SK-N-SH (cell line): ENCODE measurements around the gene ADTRP. TPM values are rescaled to one million over a fixed set of nuclear protein-coding genes. Genes with fewer than 3 reads are reported as not detected.

Source experiments
- CTCF ChIA-PET: fragments of 300-600, 350-600 bp; formaldehyde crosslinking; extraction: SDS; loops from one replicate; lab custom pipeline; 2021; lab: Yijun Ruan, JAX
- POLR2A ChIA-PET: fragments of 350-600 bp; sonication (Branson Sonifier 250); formaldehyde crosslinking; extraction: SDS; loops from one replicate; lab custom pipeline; 2020; ENCODE audit warnings: antibody characterized with exemption, inconsistent platforms; lab: Yijun Ruan, JAX
- DNase-seq: peaks from one replicate; pipeline ENCODE4 v3.0.0; 2012
- H2AFZ ChIP-seq: fragments of 200-600 bp; sonication (generic); 2 replicates; pipeline ENCODE4 v1.8.1; 2016; ENCODE audit warnings: antibody characterized with exemption, mild to moderate bottlenecking, low read depth
- H3F3A ChIP-seq: fragments of 200-600 bp; sonication (generic); replicated peaks from 2 replicates; pipeline ENCODE3; 2016; ENCODE audit warnings: antibody characterized with exemption, mild to moderate bottlenecking; ENCODE audit not compliant: insufficient read depth
- H3K27ac ChIP-seq, 2 experiments: fragments of 200-500 bp in 1 of 2; fragments of 200-600 bp in 1 of 2; sonication (Bioruptor generic) in 1 of 2; sonication (generic), shearing (Covaris generic) in 1 of 2; 2 replicates each; pipeline versions ENCODE4 v1.5.1 to v1.6.1; 2014 to 2016; ENCODE audit warnings: low read depth in 2 of 2, inconsistent platforms in 1 of 2, low read length in 1 of 2, mild to moderate bottlenecking in 1 of 2, mixed read lengths in 1 of 2
- H3K27me3 ChIP-seq: fragments of 200-600 bp; sonication (generic), shearing (Covaris generic); 2 replicates; pipeline ENCODE4 v1.6.1; 2016; ENCODE audit warnings: mixed run types; ENCODE audit not compliant: insufficient read depth
- H3K36me3 ChIP-seq, 2 experiments: fragments of 200-500 bp in 1 of 2; fragments of 200-600 bp in 1 of 2; sonication (Bioruptor generic) in 1 of 2; sonication (generic) in 1 of 2; replicated peaks in 1 of 2; 2 replicates each; pipeline versions ENCODE3 to v1.5.1; 2014 to 2016; ENCODE audit warnings: low read length in 1 of 2, mild to moderate bottlenecking in 1 of 2; ENCODE audit not compliant: insufficient read depth in 2 of 2, control insufficient read depth in 1 of 2
- H3K4me1 ChIP-seq, 2 experiments: fragments of 200-500 bp in 1 of 2; fragments of 200-600 bp in 1 of 2; sonication (Bioruptor generic) in 1 of 2; sonication (generic), shearing (Covaris generic) in 1 of 2; 2 replicates each; pipeline versions ENCODE4 v1.5.1 to v1.6.1; 2014 to 2016; ENCODE audit warnings: low read depth in 1 of 2, low read length in 1 of 2, mixed run types in 1 of 2; ENCODE audit not compliant: insufficient read depth in 2 of 2, control insufficient read depth in 1 of 2
- H3K4me2 ChIP-seq: fragments of 200-600 bp; sonication (generic), shearing (Covaris generic); 2 replicates; pipeline ENCODE4 v1.6.1; 2017; ENCODE audit warnings: mixed run types
- H3K4me3 ChIP-seq, 2 experiments: fragments of 200-500 bp in 1 of 2; fragments of 200-600 bp in 1 of 2; sonication (Bioruptor generic) in 1 of 2; sonication (generic), shearing (Covaris generic) in 1 of 2; 2 replicates each; pipeline versions ENCODE4 v1.5.1 to v1.8.1; 2014 to 2016; ENCODE audit warnings: low read depth in 2 of 2, inconsistent platforms in 1 of 2, low read length in 1 of 2, mild to moderate bottlenecking in 1 of 2, mixed read lengths in 1 of 2, moderate library complexity in 1 of 2
- H3K79me2 ChIP-seq: fragments of 200-600 bp; sonication (generic); 2 replicates; pipeline ENCODE4 v1.8.1; 2017; ENCODE audit warnings: mild to moderate bottlenecking; ENCODE audit not compliant: insufficient read depth
- H3K9ac ChIP-seq: fragments of 200-600 bp; sonication (generic); 2 replicates; pipeline ENCODE4 v1.6.1; 2017; ENCODE audit warnings: mixed run types
- H3K9me2 ChIP-seq: fragments of 200-600 bp; sonication (generic); 2 replicates; pipeline ENCODE4 v1.6.1; 2017; ENCODE audit warnings: mixed run types
- H3K9me3 ChIP-seq: fragments of 200-600 bp; sonication (generic); 2 replicates; pipeline ENCODE4 v1.6.1; 2017; ENCODE audit warnings: mixed run types, mild to moderate bottlenecking, moderate library complexity
- H4K20me1 ChIP-seq: fragments of 200-600 bp; sonication (generic); 2 replicates; pipeline ENCODE4 v1.6.1; 2017; ENCODE audit warnings: mild to moderate bottlenecking, mixed run types; ENCODE audit not compliant: insufficient read depth
- ELF1 ChIP-seq: IDR thresholded peaks from 2 replicates; pipeline ENCODE4 v1.4.0; 2012
- EP300 ChIP-seq, 2 experiments: IDR thresholded peaks; 2 replicates each; pipeline versions ENCODE4 v1.4.0 to v1.6.1; 2012; ENCODE audit warnings: borderline replicate concordance in 1 of 2, low read depth in 1 of 2, low read length in 1 of 2
- FOXM1 ChIP-seq: IDR thresholded peaks from 2 replicates; pipeline ENCODE4 v1.4.0; 2012; ENCODE audit warnings: low read depth, mild to moderate bottlenecking
- MEF2A ChIP-seq: IDR thresholded peaks from 2 replicates; pipeline ENCODE4 v1.4.0; 2012; ENCODE audit warnings: low read depth, borderline replicate concordance
- MXI1 ChIP-seq: IDR thresholded peaks from 2 replicates; pipeline ENCODE4 v1.6.1; 2012; ENCODE audit warnings: mild to moderate bottlenecking, low read depth, low read length, improper control_type of control experiment
- NFIC ChIP-seq: IDR thresholded peaks from 2 replicates; pipeline ENCODE4 v1.4.0; 2012; ENCODE audit warnings: borderline replicate concordance
- RAD21 ChIP-seq: IDR thresholded peaks from 2 replicates; pipeline ENCODE4 v1.6.1; 2012; ENCODE audit warnings: mild to moderate bottlenecking, low read length
- RCOR1 ChIP-seq: fragments of 150-350 bp; IDR thresholded peaks from 2 replicates; pipeline ENCODE4 v1.6.1; 2017; ENCODE audit warnings: antibody characterized with exemption, low read length
- RFX5 ChIP-seq: IDR thresholded peaks from 2 replicates; pipeline ENCODE4 v1.6.1; 2012; ENCODE audit warnings: mild to moderate bottlenecking, improper control_type of control experiment, low read length
- RXRA ChIP-seq: IDR thresholded peaks from 2 replicates; pipeline ENCODE4 v1.4.0; 2012; ENCODE audit warnings: low read depth, mild to moderate bottlenecking, borderline replicate concordance
- SIN3A ChIP-seq: IDR thresholded peaks from 2 replicates; pipeline ENCODE4 v1.6.1; 2012; ENCODE audit warnings: low read depth, mild to moderate bottlenecking, low read length, moderate library complexity, borderline replicate concordance
- TAF1 ChIP-seq: IDR thresholded peaks from 2 replicates; pipeline ENCODE4 v1.6.1; 2012; ENCODE audit warnings: low read depth, mild to moderate bottlenecking, low read length, moderate library complexity, borderline replicate concordance
- TEAD4 ChIP-seq: IDR thresholded peaks from 2 replicates; pipeline ENCODE4 v1.4.0; 2012; ENCODE audit warnings: mild to moderate bottlenecking, borderline replicate concordance; ENCODE audit not compliant: insufficient read depth
- WGBS: methylation state at CpG from one replicate; pipeline ENCODE4 v1.1.6; 2017; ENCODE audit warnings: low lambda C conversion rate; 5-methylcytosine and 5-hydroxymethylcytosine counted together
- polyA plus RNA-seq, 3 experiments: library from polyadenylated mRNA; depleted of rRNA; stranded (reverse); fragments of >200 nt; gene quantifications; 2 replicates each; pipeline ENCODE4 v1.2.3, GENCODE V29; 2012
- TF ChIP-seq, protein P1 (sequence below): IDR thresholded peaks from 2 replicates; pipeline ENCODE4; 2012
- TF ChIP-seq, protein P2 (sequence below): IDR thresholded peaks from 2 replicates; pipeline ENCODE4 v1.4.0; 2012; ENCODE audit warnings: low read depth
- TF ChIP-seq, protein P3 (sequence below): IDR thresholded peaks from 2 replicates; pipeline ENCODE4 v1.6.1; 2012; ENCODE audit warnings: mild to moderate bottlenecking, low read depth, low read length, moderate library complexity
- TF ChIP-seq, protein P4 (sequence below): fragments of 150-350 bp; IDR thresholded peaks from 2 replicates; pipeline ENCODE4 v1.6.1; 2017; ENCODE audit warnings: antibody characterized with exemption, low read length, low read depth, borderline replicate concordance
- TF ChIP-seq, protein P5 (sequence below): fragments of 200-600 bp; sonication (generic); IDR thresholded peaks from 2 replicates; pipeline ENCODE4 v1.6.1; 2017; ENCODE audit warnings: antibody characterized with exemption, mild to moderate bottlenecking, moderate library complexity
- TF ChIP-seq, protein P6 (sequence below): IDR thresholded peaks from 2 replicates; pipeline ENCODE4 v1.4.0; 2012; ENCODE audit warnings: low read depth, borderline replicate concordance

Gene ADTRP
- polyA plus RNA-seq, 1 of the 3 experiments (the other 2 are of a cell fraction) = 0.84 TPM

DNA sequence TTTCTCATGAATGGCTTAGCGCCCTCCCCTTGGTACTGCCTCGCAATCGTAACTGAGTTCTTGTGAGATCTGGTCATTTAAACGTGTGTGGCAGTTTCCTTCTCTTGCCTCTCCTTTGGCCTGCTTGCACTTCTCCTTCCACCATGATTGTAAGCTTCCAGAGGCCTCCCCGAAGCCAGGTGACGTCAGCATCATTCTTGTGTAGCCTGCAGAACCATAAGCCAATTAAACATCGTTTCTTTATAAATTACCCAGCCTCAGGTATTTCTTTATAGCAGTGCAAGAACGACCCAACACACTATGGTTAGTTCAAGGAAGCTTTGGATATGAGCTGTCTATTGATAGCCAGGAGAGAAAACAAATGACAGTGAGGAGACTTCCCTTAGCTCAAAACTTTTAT lies 29.5 kb upstream of the ADTRP start:
- no peaks in the 10 kb centered on the region for H3K9me3 ChIP-seq
- H3K4me1 ChIP-seq = peaks cover 4 to 16% of the 10 kb centered on the region in 2 experiments; a peak in 2 of 4 replicates
- CTCF ChIA-PET = no interaction called here
- no peaks in the 10 kb centered on the region for H3K79me2 ChIP-seq
- H2AFZ ChIP-seq = no peak overlapping the region
- H3K9me2 ChIP-seq = no peaks in the 10 kb centered on the region
- H3K36me3 ChIP-seq = no peaks in the 10 kb centered on the region
- H3K27ac ChIP-seq = no peak overlapping the region
- POLR2A ChIA-PET = no interaction called here
- 88% methylated on average over 8 of the region's 8 CpGs for WGBS
- no peak overlapping the region for H3K4me2 ChIP-seq
- no peak for DNase-seq
- H3F3A ChIP-seq = no peaks in the 10 kb centered on the region
- TF ChIP-seq, protein P1, sequence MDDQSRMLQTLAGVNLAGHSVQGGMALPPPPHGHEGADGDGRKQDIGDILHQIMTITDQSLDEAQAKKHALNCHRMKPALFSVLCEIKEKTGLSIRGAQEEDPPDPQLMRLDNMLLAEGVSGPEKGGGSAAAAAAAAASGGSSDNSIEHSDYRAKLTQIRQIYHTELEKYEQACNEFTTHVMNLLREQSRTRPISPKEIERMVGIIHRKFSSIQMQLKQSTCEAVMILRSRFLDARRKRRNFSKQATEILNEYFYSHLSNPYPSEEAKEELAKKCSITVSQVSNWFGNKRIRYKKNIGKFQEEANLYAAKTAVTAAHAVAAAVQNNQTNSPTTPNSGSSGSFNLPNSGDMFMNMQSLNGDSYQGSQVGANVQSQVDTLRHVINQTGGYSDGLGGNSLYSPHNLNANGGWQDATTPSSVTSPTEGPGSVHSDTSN = no peak
- TF ChIP-seq FOXM1 = no peak
- TF ChIP-seq, protein P2, sequence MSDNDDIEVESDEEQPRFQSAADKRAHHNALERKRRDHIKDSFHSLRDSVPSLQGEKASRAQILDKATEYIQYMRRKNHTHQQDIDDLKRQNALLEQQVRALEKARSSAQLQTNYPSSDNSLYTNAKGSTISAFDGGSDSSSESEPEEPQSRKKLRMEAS = no peak
- no peak for TF ChIP-seq RFX5
- TF ChIP-seq NFIC = no peak
- no peak for TF ChIP-seq SIN3A
- TF ChIP-seq, protein P3, sequence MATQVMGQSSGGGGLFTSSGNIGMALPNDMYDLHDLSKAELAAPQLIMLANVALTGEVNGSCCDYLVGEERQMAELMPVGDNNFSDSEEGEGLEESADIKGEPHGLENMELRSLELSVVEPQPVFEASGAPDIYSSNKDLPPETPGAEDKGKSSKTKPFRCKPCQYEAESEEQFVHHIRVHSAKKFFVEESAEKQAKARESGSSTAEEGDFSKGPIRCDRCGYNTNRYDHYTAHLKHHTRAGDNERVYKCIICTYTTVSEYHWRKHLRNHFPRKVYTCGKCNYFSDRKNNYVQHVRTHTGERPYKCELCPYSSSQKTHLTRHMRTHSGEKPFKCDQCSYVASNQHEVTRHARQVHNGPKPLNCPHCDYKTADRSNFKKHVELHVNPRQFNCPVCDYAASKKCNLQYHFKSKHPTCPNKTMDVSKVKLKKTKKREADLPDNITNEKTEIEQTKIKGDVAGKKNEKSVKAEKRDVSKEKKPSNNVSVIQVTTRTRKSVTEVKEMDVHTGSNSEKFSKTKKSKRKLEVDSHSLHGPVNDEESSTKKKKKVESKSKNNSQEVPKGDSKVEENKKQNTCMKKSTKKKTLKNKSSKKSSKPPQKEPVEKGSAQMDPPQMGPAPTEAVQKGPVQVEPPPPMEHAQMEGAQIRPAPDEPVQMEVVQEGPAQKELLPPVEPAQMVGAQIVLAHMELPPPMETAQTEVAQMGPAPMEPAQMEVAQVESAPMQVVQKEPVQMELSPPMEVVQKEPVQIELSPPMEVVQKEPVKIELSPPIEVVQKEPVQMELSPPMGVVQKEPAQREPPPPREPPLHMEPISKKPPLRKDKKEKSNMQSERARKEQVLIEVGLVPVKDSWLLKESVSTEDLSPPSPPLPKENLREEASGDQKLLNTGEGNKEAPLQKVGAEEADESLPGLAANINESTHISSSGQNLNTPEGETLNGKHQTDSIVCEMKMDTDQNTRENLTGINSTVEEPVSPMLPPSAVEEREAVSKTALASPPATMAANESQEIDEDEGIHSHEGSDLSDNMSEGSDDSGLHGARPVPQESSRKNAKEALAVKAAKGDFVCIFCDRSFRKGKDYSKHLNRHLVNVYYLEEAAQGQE = no peak
- TF ChIP-seq RCOR1 = no peak
- TF ChIP-seq, protein P4, sequence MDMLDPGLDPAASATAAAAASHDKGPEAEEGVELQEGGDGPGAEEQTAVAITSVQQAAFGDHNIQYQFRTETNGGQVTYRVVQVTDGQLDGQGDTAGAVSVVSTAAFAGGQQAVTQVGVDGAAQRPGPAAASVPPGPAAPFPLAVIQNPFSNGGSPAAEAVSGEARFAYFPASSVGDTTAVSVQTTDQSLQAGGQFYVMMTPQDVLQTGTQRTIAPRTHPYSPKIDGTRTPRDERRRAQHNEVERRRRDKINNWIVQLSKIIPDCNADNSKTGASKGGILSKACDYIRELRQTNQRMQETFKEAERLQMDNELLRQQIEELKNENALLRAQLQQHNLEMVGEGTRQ = no peak
- no peak for TF ChIP-seq TEAD4
- no peak for TF ChIP-seq TAF1
- no peak for TF ChIP-seq RXRA
- TF ChIP-seq MEF2A = no peak
- no peak for TF ChIP-seq MXI1
- TF ChIP-seq, protein P5, sequence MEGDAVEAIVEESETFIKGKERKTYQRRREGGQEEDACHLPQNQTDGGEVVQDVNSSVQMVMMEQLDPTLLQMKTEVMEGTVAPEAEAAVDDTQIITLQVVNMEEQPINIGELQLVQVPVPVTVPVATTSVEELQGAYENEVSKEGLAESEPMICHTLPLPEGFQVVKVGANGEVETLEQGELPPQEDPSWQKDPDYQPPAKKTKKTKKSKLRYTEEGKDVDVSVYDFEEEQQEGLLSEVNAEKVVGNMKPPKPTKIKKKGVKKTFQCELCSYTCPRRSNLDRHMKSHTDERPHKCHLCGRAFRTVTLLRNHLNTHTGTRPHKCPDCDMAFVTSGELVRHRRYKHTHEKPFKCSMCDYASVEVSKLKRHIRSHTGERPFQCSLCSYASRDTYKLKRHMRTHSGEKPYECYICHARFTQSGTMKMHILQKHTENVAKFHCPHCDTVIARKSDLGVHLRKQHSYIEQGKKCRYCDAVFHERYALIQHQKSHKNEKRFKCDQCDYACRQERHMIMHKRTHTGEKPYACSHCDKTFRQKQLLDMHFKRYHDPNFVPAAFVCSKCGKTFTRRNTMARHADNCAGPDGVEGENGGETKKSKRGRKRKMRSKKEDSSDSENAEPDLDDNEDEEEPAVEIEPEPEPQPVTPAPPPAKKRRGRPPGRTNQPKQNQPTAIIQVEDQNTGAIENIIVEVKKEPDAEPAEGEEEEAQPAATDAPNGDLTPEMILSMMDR = no peak
- no peak for TF ChIP-seq EP300 (IDR thresholded peaks at IDR 0.05; ENCODE audit: borderline replicate concordance in 1 of 2, low read depth in 1 of 2, low read length in 1 of 2)
- TF ChIP-seq, protein P6, sequence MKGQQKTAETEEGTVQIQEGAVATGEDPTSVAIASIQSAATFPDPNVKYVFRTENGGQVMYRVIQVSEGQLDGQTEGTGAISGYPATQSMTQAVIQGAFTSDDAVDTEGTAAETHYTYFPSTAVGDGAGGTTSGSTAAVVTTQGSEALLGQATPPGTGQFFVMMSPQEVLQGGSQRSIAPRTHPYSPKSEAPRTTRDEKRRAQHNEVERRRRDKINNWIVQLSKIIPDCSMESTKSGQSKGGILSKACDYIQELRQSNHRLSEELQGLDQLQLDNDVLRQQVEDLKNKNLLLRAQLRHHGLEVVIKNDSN = no peak
- TF ChIP-seq ELF1 = no peak
- no peak for TF ChIP-seq RAD21
- no peaks in the 10 kb centered on the region for H3K27me3 ChIP-seq
- no peak overlapping the region for H3K4me3 ChIP-seq
- H3K9ac ChIP-seq = no peak overlapping the region
- no peaks in the 10 kb centered on the region for H4K20me1 ChIP-seq
